Hepatocyte (in vitro differentiated cells): ENCODE measurements around the gene SUB1. TPM values are rescaled to one million over a fixed set of nuclear protein-coding genes. Genes with fewer than 3 reads are reported as not detected.
"Not testable (repeated sequence)": the region's sequence is repeated elsewhere in the genome, so short reads cannot be mapped to it uniquely, and the experiment has no call there.

Experiments
- DNase-seq: peaks from one replicate; pipeline ENCODE4 v3.0.0-alpha.2; 2016; ENCODE audit warnings: low spot score
- H2AFZ ChIP-seq: fragments of 200-600 bp; sonication (generic); 2 replicates; pipeline ENCODE4 v1.6.0; 2016; ENCODE audit warnings: antibody characterized with exemption, mild to moderate bottlenecking
- H3K27ac ChIP-seq: fragments of 200-600 bp; sonication (generic); 2 replicates; pipeline ENCODE4 v1.5.1; 2016; ENCODE audit warnings: mild to moderate bottlenecking
- H3K27me3 ChIP-seq: fragments of 200-600 bp; sonication (generic); 2 replicates; pipeline ENCODE4 v1.6.1; 2016
- H3K36me3 ChIP-seq: fragments of 200-600 bp; sonication (generic); replicated peaks from 2 replicates; pipeline ENCODE4 v1.5.1; 2016; ENCODE audit warnings: low read depth; ENCODE audit not compliant: insufficient read depth
- H3K4me1 ChIP-seq: fragments of 200-600 bp; sonication (generic); 2 replicates; pipeline ENCODE4 v1.5.1; 2016; ENCODE audit warnings: mild to moderate bottlenecking, moderate library complexity; ENCODE audit not compliant: insufficient read depth
- H3K4me2 ChIP-seq: fragments of 200-600 bp; sonication (generic); 2 replicates; pipeline ENCODE4 v1.6.0; 2016
- H3K4me3 ChIP-seq: fragments of 200-600 bp; sonication (generic); 2 replicates; pipeline ENCODE4 v1.5.1; 2016; ENCODE audit warnings: mild to moderate bottlenecking
- H3K79me2 ChIP-seq: fragments of 200-600 bp; sonication (generic); 2 replicates; pipeline ENCODE4 v1.6.0; 2017; ENCODE audit warnings: mild to moderate bottlenecking
- H3K9me2 ChIP-seq: fragments of 200-600 bp; sonication (generic); replicated peaks from 2 replicates; pipeline ENCODE4 v1.6.0; 2017; ENCODE audit warnings: mild to moderate bottlenecking; ENCODE audit not compliant: insufficient read depth
- H3K9me3 ChIP-seq: fragments of 200-600 bp; sonication (generic); 2 replicates; pipeline ENCODE4 v1.5.1; 2016; ENCODE audit warnings: low read depth, mild to moderate bottlenecking
- H4K20me1 ChIP-seq: fragments of 200-600 bp; sonication (generic); 2 replicates; pipeline ENCODE4 v1.6.0; 2016; ENCODE audit warnings: mild to moderate bottlenecking; ENCODE audit not compliant: insufficient read depth, poor library complexity, severe bottlenecking
- CTCF ChIP-seq: fragments of 200-600 bp; sonication (generic); IDR thresholded peaks from 2 replicates; pipeline ENCODE4 v1.5.1; 2016; ENCODE audit warnings: antibody characterized with exemption, mild to moderate bottlenecking; ENCODE audit not compliant: poor library complexity
- EZH2 ChIP-seq: fragments of 200-600 bp; sonication (generic); IDR thresholded peaks from 2 replicates; pipeline ENCODE4 v1.6.1; 2016; ENCODE audit warnings: antibody characterized with exemption, mild to moderate bottlenecking, borderline replicate concordance
- EZH2phosphoT487 ChIP-seq: fragments of 200-600 bp; sonication (generic); IDR thresholded peaks from one replicate; pipeline ENCODE4 v1.6.1; 2018; ENCODE audit warnings: antibody characterized with exemption, mild to moderate bottlenecking, low read depth, moderate library complexity; ENCODE audit not compliant: unreplicated experiment, severe bottlenecking
- WGBS: methylation state at CpG from one replicate; pipeline ENCODE4 v1.1.6; 2016; ENCODE audit warnings: low lambda C conversion rate; ENCODE audit errors: missing lambda C conversion rate; 5-methylcytosine and 5-hydroxymethylcytosine counted together
- polyA plus RNA-seq: library from polyadenylated mRNA; unstranded; fragments of >200 nt; fragmentation: Nextera tagmentation; extraction: Ambion mirVana; gene quantifications from 2 replicates; pipeline ENCODE4 v1.2.1, GENCODE V29; 2016
- total RNA-seq: library from RNA; depleted of rRNA; stranded (reverse); fragments of >200 nt; gene quantifications from 2 replicates; pipeline ENCODE4 v1.2.3, GENCODE V29; 2014

Gene SUB1
- total and polyA plus RNA-seq, 2 experiments from 2014 or later = 340 to 394 TPM

GRCh38 chr5:32545102-32545800 lies 40.1 kb upstream of the SUB1 start:
- Histone ChIP-seq H3K27me3 (no peaks in the 10 kb centered on the region), H3K4me2 (no peak overlapping the region), H4K20me1 (no peaks in the 10 kb centered on the region), H3K27ac (no peak overlapping the region), H3K79me2 (no peaks in the 10 kb centered on the region), H3K4me1 (no peaks in the 10 kb centered on the region), H3K36me3 (no peaks in the 10 kb centered on the region), H3K9me3 (no peaks in the 10 kb centered on the region), H3K9me2 (no peaks in the 10 kb centered on the region), H3K4me3 (no peak overlapping the region), H2AFZ (no peak overlapping the region)
- 60% methylated on average over 12 of the region's 12 CpGs for WGBS
- TF ChIP-seq EZH2phosphoT487 = no peak
- TF ChIP-seq CTCF = no peak
- TF ChIP-seq EZH2 = no peak
- DNase-seq = no peak

GRCh38 chr5:32551194-32551593 lies 34.2 kb upstream of the SUB1 start:
- Histone ChIP-seq H3K27me3 (no peaks in the 10 kb centered on the region), H3K36me3 (no peaks in the 10 kb centered on the region), H4K20me1 (no peaks in the 10 kb centered on the region), H3K4me3 (no peak overlapping the region), H3K4me1 (no peaks in the 10 kb centered on the region), H3K4me2 (no peak overlapping the region), H2AFZ (no peak overlapping the region), H3K9me3 (no peaks in the 10 kb centered on the region), H3K9me2 (no peaks in the 10 kb centered on the region), H3K27ac (no peak overlapping the region), H3K79me2 (no peaks in the 10 kb centered on the region)
- WGBS = 79% methylated on average over 3 of the region's 3 CpGs
- no peak for TF ChIP-seq EZH2phosphoT487
- TF ChIP-seq CTCF = no peak
- no peak for TF ChIP-seq EZH2
- DNase-seq = no peak

GRCh38 chr5:32551865-32552264 lies 33.5 kb upstream of the SUB1 start:
- H3K9me2 ChIP-seq = no peaks in the 10 kb centered on the region
- H2AFZ ChIP-seq = no peak overlapping the region
- H3K4me1 ChIP-seq = no peaks in the 10 kb centered on the region
- no peaks in the 10 kb centered on the region for H4K20me1 ChIP-seq
- 96% methylated on average over 2 of the region's 2 CpGs for WGBS
- no peaks in the 10 kb centered on the region for H3K27me3 ChIP-seq
- no peaks in the 10 kb centered on the region for H3K36me3 ChIP-seq
- TF ChIP-seq EZH2 (no peak), EZH2phosphoT487 (no peak), CTCF (no peak)
- no peaks in the 10 kb centered on the region for H3K9me3 ChIP-seq
- no peak for DNase-seq
- H3K79me2 ChIP-seq = no peaks in the 10 kb centered on the region
- no peak overlapping the region for H3K27ac ChIP-seq
- no peak overlapping the region for H3K4me3 ChIP-seq
- H3K4me2 ChIP-seq = no peak overlapping the region

DNA sequence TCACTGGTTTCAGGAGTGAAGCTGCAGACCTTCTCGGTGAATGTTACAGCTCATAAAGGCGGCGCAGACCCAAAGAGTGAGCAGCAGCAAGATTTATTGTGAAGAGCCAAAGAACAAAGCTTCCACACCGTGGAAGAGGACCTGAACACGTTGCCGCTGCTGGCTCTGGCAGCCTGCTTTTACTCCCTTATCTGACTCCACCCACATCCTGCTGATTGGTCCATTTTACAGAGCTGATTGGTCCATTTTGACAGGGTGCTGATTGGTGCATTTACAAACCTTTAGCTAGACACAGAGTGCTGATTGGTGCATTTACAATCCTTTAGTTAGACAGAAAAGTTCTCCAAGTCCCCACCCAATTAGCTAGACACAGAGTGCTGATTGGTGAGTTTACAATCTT lies 32.9 kb upstream of the SUB1 start:
- H4K20me1 ChIP-seq, H3K79me2 ChIP-seq, H3K36me3 ChIP-seq, H3K9me3 ChIP-seq, H3K27me3 ChIP-seq, H3K4me1 ChIP-seq, DNase-seq, H3K4me2 ChIP-seq, H2AFZ ChIP-seq, H3K27ac ChIP-seq, H3K4me3 ChIP-seq, H3K9me2 ChIP-seq: not testable (repeated sequence)
- WGBS = 89% methylated on average over 6 of the region's 6 CpGs
